GM12878 (cell line): ENCODE results near the gene REG1B. TPM values are rescaled to one million over a fixed set of nuclear protein-coding genes. Genes with fewer than 3 reads are reported as not detected.

Source experiments
- ATAC-seq: fragments of 200-7000 bp; cut with Tn5 transposase; 3 replicates; pipeline ENCODE4 v1.9.1; 2020; ENCODE audit warnings: mild to moderate bottlenecking, moderate library complexity
- BruUV-seq: library from RNA; stranded (reverse); fragments of 400-500 nt; replicated peaks from 2 replicates; lab custom pipeline; 2021; lab: Mats Ljungman, UMichigan
- CTCF ChIA-PET: fragments of 300-600 bp; sonication (Branson Sonifier 250); formaldehyde crosslinking; extraction: SDS; loops from one replicate; lab custom pipeline; 2021; ENCODE audit warnings: inconsistent platforms; lab: Yijun Ruan, JAX
- POLR2A ChIA-PET: fragments of 350-600 bp; formaldehyde crosslinking; extraction: SDS; loops from one replicate; lab custom pipeline; 2021; ENCODE audit warnings: inconsistent platforms; lab: Charles Lee
- RAD21 ChIA-PET: fragments of 300-600 bp; sonication (Branson Sonifier 250); formaldehyde crosslinking; loops from one replicate; lab custom pipeline; 2023; ENCODE audit warnings: antibody characterized with exemption; ENCODE audit not compliant: unreplicated experiment; lab: Charles Lee
- SMC1A ChIA-PET: fragments of 300-600 bp; sonication (Branson Sonifier 250); formaldehyde crosslinking; loops from one replicate; lab custom pipeline; 2023; ENCODE audit not compliant: unreplicated experiment, uncharacterized antibody; lab: Charles Lee
- DNase-seq: peaks from one replicate; pipeline ENCODE4 v3.0.0-alpha.2; 2011; ENCODE audit warnings: low read depth, low spot score
- FAIRE-seq: peaks from 3 replicates; lab custom pipeline; 2011; peaks lifted over from hg19 to GRCh38; lab: Jason Lieb, UNC
- H2AFZ ChIP-seq: 2 replicates; pipeline ENCODE4 v1.6.0; 2011; ENCODE audit warnings: low read depth, low read length, control low read depth; ENCODE audit not compliant: control insufficient read depth
- H3K27ac ChIP-seq: 2 replicates; pipeline ENCODE4 v1.5.1; 2011; ENCODE audit warnings: control low read depth; ENCODE audit not compliant: control insufficient read depth, insufficient read depth
- H3K27me3 ChIP-seq, 2 experiments: replicated peaks in 1 of 2; 2 replicates each; pipeline versions ENCODE4 v1.6.0 to v1.6.1; 2011; ENCODE audit warnings: low read length in 1 of 2; ENCODE audit not compliant: control insufficient read depth in 2 of 2, insufficient read depth in 2 of 2
- H3K36me3 ChIP-seq, 2 experiments: 2 replicates each; pipeline ENCODE4 v1.5.1; 2011; ENCODE audit warnings: low read length in 1 of 2; ENCODE audit not compliant: control insufficient read depth in 2 of 2, insufficient read depth in 2 of 2
- H3K4me1 ChIP-seq: 2 replicates; pipeline ENCODE4 v1.6.1; 2011; ENCODE audit warnings: mild to moderate bottlenecking, low read length, moderate library complexity, mixed read lengths; ENCODE audit not compliant: control insufficient read depth, insufficient read depth
- H3K4me2 ChIP-seq: 2 replicates; pipeline ENCODE4 v1.6.0; 2011; ENCODE audit warnings: control low read depth; ENCODE audit not compliant: control insufficient read depth, insufficient read depth
- H3K4me3 ChIP-seq: fragments of 200-600 bp; sonication (generic); 2 replicates; pipeline ENCODE4 v1.5.1; 2016
- H3K79me2 ChIP-seq: 2 replicates; pipeline ENCODE4 v1.6.0; 2011; ENCODE audit warnings: low read length; ENCODE audit not compliant: control insufficient read depth, insufficient read depth
- H3K9ac ChIP-seq: 2 replicates; pipeline ENCODE4 v1.8.0; 2011; ENCODE audit warnings: low read length, control low read depth, mixed read lengths; ENCODE audit not compliant: control insufficient read depth, insufficient read depth
- H3K9me3 ChIP-seq: replicated peaks from 3 replicates; pipeline ENCODE4 v1.5.1; 2011; ENCODE audit warnings: mild to moderate bottlenecking, low read length; ENCODE audit not compliant: control insufficient read depth, insufficient read depth
- H4K20me1 ChIP-seq: 2 replicates; pipeline ENCODE4 v1.6.0; 2011; ENCODE audit not compliant: control insufficient read depth, insufficient read depth
- CBFB ChIP-seq: IDR thresholded peaks from 2 replicates; pipeline ENCODE4 v1.6.1; 2016; ENCODE audit warnings: antibody characterized with exemption, low read depth
- RB1 ChIP-seq: fragments of 450-650 bp; formaldehyde crosslinking; IDR thresholded peaks from 2 replicates; pipeline ENCODE4 v1.6.1; 2017; ENCODE audit warnings: mild to moderate bottlenecking, borderline replicate concordance
- ZNF622 ChIP-seq: fragments of 450-650 bp; IDR thresholded peaks from 2 replicates; pipeline ENCODE4 v1.6.1; 2017; ENCODE audit warnings: mild to moderate bottlenecking, inconsistent platforms
- WGBS: methylation state at CpG from one replicate; pipeline ENCODE4 v1.1.6; 2016; ENCODE audit warnings: low lambda C conversion rate; ENCODE audit not compliant: insufficient replicate concordance, insufficient coverage; ENCODE audit errors: missing lambda C conversion rate; 5-methylcytosine and 5-hydroxymethylcytosine counted together
- in situ Hi-C: fragments of 300-500 bp; cut with MboI; formaldehyde crosslinking; loops from 9 replicates; pipeline ENCODE4 v1.14.3; 2018; ENCODE audit warnings: mixed read lengths
- intact Hi-C: fragments of 100-400 bp; cut with micrococcal nuclease; formaldehyde crosslinking; loops from one replicate; pipeline ENCODE4 v1.14.2; 2022; ENCODE audit not compliant: unreplicated experiment
- polyA plus RNA-seq, 11 experiments: library from polyadenylated mRNA; depleted of rRNA in 4 of 11; unstranded in 6 of 11; stranded (reverse) in 5 of 11; fragments of >200 nt; fragmentation: Nextera tagmentation in 4 of 11; fragmentation: Illumina TruSeq in 1 of 11; extraction: Ambion mirVana in 4 of 11; extraction: Trizol in 1 of 11; gene quantifications; 1 replicate in 1 of 11; 2 replicates in 10 of 11; pipeline versions ENCODE4 v1.2.1 to v1.2.3, GENCODE V29; 2011 to 2016; ENCODE audit warnings: inconsistent platforms in 2 of 11, missing spikeins in 2 of 11, low read depth in 1 of 11
- total RNA-seq, 4 experiments: library from RNA; depleted of rRNA in 3 of 4; stranded (reverse); fragments of >200 nt in 3 of 4; fragmentation: Illumina TruSeq in 1 of 4; extraction: Trizol in 1 of 4; gene quantifications; 2 replicates each; pipeline versions ENCODE4 v1.2.1 to v1.2.3, GENCODE V29; 2013 to 2021
- TF ChIP-seq, protein P1 (sequence below): fragments of 450-650 bp; formaldehyde crosslinking; IDR thresholded peaks from 2 replicates; pipeline ENCODE4 v1.4.0; 2022; ENCODE audit warnings: mild to moderate bottlenecking, moderate library complexity
- TF ChIP-seq, protein P2 (sequence below): fragments of 450-650 bp; IDR thresholded peaks from 2 replicates; pipeline ENCODE4 v1.6.1; 2017; ENCODE audit warnings: borderline replicate concordance
- TF ChIP-seq, protein P3 (sequence below): fragments of 450-650 bp; IDR thresholded peaks from 2 replicates; pipeline ENCODE4 v1.6.1; 2017; ENCODE audit warnings: antibody characterized with exemption, mild to moderate bottlenecking, moderate library complexity

REG1B gene
- total and polyA plus RNA-seq, 10 of the 15 experiments (the other 5 are each of a cell fraction or from before 2014, with no cell fraction given), result 2.7 TPM; not detected in 9

GRCh38 chr2:79099140-79099686, 11.4 kb upstream of the REG1B start:
- ATAC-seq, result no peak

More at GRCh38 chr2:79099140-79099686, 11.4 kb upstream of the REG1B start:
- TF ChIP-seq, protein P1, sequence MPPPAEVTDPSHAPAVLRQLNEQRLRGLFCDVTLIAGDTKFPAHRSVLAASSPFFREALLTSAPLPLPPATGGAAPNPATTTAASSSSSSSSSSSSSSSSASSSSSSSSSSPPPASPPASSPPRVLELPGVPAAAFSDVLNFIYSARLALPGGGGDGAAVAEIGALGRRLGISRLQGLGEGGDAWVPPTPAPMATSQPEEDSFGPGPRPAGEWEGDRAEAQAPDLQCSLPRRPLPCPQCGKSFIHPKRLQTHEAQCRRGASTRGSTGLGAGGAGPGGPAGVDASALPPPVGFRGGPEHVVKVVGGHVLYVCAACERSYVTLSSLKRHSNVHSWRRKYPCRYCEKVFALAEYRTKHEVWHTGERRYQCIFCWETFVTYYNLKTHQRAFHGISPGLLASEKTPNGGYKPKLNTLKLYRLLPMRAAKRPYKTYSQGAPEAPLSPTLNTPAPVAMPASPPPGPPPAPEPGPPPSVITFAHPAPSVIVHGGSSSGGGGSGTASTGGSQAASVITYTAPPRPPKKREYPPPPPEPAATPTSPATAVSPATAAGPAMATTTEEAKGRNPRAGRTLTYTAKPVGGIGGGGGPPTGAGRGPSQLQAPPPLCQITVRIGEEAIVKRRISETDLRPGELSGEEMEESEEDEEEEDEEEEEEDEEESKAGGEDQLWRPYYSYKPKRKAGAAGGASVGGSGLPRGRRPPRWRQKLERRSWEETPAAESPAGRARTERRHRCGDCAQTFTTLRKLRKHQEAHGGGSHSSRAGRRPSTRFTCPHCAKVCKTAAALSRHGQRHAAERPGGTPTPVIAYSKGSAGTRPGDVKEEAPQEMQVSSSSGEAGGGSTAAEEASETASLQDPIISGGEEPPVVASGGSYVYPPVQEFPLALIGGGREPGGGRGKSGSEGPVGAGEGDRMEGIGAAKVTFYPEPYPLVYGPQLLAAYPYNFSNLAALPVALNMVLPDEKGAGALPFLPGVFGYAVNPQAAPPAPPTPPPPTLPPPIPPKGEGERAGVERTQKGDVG (CRISPR knock-in tag), result no peak
- TF ChIP-seq CBFB (no peak), RB1 (no peak), ZNF622 (no peak)
- TF ChIP-seq, protein P2, sequence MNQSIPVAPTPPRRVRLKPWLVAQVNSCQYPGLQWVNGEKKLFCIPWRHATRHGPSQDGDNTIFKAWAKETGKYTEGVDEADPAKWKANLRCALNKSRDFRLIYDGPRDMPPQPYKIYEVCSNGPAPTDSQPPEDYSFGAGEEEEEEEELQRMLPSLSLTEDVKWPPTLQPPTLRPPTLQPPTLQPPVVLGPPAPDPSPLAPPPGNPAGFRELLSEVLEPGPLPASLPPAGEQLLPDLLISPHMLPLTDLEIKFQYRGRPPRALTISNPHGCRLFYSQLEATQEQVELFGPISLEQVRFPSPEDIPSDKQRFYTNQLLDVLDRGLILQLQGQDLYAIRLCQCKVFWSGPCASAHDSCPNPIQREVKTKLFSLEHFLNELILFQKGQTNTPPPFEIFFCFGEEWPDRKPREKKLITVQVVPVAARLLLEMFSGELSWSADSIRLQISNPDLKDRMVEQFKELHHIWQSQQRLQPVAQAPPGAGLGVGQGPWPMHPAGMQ, result no peak
- TF ChIP-seq, protein P3, sequence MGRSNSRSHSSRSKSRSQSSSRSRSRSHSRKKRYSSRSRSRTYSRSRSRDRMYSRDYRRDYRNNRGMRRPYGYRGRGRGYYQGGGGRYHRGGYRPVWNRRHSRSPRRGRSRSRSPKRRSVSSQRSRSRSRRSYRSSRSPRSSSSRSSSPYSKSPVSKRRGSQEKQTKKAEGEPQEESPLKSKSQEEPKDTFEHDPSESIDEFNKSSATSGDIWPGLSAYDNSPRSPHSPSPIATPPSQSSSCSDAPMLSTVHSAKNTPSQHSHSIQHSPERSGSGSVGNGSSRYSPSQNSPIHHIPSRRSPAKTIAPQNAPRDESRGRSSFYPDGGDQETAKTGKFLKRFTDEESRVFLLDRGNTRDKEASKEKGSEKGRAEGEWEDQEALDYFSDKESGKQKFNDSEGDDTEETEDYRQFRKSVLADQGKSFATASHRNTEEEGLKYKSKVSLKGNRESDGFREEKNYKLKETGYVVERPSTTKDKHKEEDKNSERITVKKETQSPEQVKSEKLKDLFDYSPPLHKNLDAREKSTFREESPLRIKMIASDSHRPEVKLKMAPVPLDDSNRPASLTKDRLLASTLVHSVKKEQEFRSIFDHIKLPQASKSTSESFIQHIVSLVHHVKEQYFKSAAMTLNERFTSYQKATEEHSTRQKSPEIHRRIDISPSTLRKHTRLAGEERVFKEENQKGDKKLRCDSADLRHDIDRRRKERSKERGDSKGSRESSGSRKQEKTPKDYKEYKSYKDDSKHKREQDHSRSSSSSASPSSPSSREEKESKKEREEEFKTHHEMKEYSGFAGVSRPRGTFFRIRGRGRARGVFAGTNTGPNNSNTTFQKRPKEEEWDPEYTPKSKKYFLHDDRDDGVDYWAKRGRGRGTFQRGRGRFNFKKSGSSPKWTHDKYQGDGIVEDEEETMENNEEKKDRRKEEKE, result no peak
- no TSS peak for BruUV-seq
- 34% methylated on average over 7 of the region's 7 CpGs for WGBS
- ChIA-PET POLR2A (no interaction called here), SMC1A (no interaction called here), CTCF (no interaction called here), RAD21 (no interaction called here)
- Histone ChIP-seq H3K79me2 (no peaks in the 10 kb centered on the region), H3K9me3 (no peaks in the 10 kb centered on the region), H4K20me1 (no peaks in the 10 kb centered on the region), H3K36me3 (no peaks in the 10 kb centered on the region), H3K4me3 (no peak overlapping the region), H3K9ac (no peak overlapping the region), H3K4me2 (no peak overlapping the region), H3K27ac (no peak overlapping the region), H3K4me1 (no peaks in the 10 kb centered on the region), H2AFZ (no peak overlapping the region), H3K27me3 (no peaks in the 10 kb centered on the region)
- intact Hi-C loops, result no loop called here
- DNase-seq (no peak), FAIRE-seq (no peak)
- in situ Hi-C loops, result no loop called here
